ENCODE results near the gene PLLP.

PLLP gene

GRCh38 chr16:57238682-57239081, 45.8 kb downstream of the PLLP start:
- TF ChIP-seq CTCF (conservative IDR thresholded peaks at IDR 0.05) = no peak
- H3K27ac ChIP-seq = no peak overlapping the region

- TF ChIP-seq CTCF (conservative IDR thresholded peaks at IDR 0.05) = no peak
- H3K27ac ChIP-seq = no peak overlapping the region
Observed at GRCh38 chr16:57236022-57236350, 48.5 kb downstream of the PLLP start.

DNA sequence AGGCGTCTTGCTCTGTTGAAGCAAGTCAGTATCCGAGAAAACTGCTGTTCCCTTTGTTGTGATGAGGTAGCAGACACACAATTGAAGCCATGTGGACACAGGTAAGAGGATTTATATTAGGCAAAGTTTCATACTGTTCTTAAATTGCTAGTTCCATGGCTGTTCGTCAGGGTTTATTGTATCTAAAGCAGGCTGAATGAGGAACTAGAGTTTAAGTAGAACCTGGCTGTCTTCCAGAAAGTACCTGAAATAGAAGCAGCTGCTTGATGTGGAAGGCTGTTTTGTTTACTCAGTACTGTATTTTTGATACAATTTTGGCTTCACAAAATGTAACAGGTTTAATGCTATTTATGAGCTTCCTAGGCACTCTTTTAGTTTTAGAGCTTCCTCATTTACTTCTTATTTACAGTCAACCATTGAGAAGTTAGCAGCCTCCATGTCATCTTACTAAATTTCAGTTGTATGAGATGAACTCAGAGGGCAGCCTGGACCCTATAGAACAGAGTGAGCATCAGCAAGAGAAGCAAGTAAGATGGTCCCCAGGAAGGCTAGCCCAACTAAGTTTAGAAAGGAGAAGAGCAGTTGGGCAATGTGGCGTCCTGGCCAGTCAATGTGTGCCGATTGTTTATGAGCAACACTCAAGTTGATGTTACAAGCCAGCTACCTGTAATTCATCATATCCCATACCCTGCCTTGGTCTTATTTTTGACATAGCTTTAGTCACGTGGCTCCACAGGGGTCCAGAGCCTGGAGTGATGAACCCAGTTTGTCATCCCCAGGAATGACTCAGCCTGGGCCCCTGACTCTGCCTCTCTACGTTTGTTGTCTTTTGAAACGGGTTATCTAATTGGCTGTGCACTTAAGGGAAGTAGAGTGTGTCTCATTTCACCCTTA, 49.1 kb downstream of the PLLP start:
- H3K27ac ChIP-seq = peak overlapping the region; percentile 21
- TF ChIP-seq CTCF (conservative IDR thresholded peaks at IDR 0.05) = no peak

- H3K27ac ChIP-seq = peak overlapping the region; percentile 21
- TF ChIP-seq CTCF (conservative IDR thresholded peaks at IDR 0.05) = no peak
Observed at GRCh38 chr16:57234707-57235092, 49.8 kb downstream of the PLLP start.

- H3K27ac ChIP-seq = no peak overlapping the region; the same call in 1 of the 2 replicates
- TF ChIP-seq CTCF (conservative IDR thresholded peaks at IDR 0.05) = no peak
Observed at GRCh38 chr16:57233944-57234706, 50.3 kb downstream of the PLLP start.

- no peak for TF ChIP-seq CTCF (conservative IDR thresholded peaks at IDR 0.05)
- no peak overlapping the region for H3K27ac ChIP-seq
Observed at GRCh38 chr16:57231821-57232350, 52.6 kb downstream of the PLLP start.

- H3K27ac ChIP-seq = no peak overlapping the region
- TF ChIP-seq CTCF (conservative IDR thresholded peaks at IDR 0.05) = no peak
Observed at GRCh38 chr16:57229079-57229478, 55.4 kb downstream of the PLLP start.

Data from VCaP (cell line).